ENCODE data around the gene ARHGAP26.
"Not testable (repeated sequence)": the region's sequence is repeated elsewhere in the genome, so short reads cannot be mapped to it uniquely, and the experiment has no call there.

Gene ARHGAP26

DNA sequence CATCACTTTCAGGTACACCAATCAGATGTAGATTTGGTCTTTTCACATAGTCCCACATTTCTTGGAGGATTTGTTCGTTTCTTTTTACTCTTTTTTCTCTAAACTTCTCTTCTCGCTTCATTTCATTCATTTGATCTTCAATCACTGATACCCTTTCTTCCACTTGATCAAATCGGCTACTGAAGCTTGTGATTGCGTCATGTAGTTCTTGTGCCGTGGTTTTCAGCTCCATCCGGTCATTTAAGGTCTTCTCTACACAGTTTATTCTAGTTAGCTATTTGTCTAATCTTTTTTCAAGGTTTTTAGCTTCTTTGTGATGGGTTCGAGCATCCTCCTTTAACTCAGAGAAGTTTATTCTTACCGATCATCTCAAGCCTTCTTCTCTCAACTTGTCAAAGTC is 219.9 kb downstream of the ARHGAP26 start:
- not testable (repeated sequence) for DNase-seq (ENCODE audit: low spot score)

DNA sequence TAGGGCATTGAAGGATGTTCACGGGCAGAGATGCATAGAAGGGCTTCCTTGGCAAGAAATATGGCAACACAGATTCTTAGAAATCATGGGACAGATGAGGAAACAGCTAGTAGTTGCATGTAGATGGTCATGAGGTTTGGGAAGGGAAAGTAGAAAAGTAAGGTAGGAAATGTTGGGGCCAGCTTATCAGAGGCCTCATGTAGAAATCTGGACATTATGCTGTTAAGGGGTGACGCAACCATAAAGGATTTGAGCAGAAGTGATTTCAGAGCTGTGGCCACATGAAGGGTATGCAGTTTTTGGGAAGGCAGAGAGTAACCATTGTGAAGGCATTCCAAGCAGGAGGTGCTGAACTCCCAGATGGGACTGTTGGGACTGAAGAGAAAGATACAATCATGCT is 224.0 kb downstream of the ARHGAP26 start:
- DNase-seq (ENCODE audit: low spot score) = no peak

DNA sequence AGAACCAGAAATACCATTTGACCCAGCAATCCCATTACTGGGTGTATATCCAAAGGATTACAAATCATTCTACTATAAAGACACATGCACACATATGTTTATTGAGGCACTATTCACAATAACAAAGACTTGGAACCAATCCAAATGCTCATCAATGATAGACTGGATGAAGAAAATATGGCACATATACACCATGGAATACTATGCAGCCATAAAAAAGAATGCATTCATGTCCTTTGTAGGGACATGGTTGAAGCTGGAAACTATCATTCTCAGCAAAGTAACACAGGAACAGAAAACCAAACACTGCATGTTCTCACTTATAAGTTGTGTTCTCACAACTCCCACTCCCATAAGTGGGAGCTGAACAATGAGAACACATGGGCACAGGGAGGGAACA is 225.4 kb downstream of the ARHGAP26 start:
- DNase-seq (ENCODE audit: low spot score) = not testable (repeated sequence)

DNA sequence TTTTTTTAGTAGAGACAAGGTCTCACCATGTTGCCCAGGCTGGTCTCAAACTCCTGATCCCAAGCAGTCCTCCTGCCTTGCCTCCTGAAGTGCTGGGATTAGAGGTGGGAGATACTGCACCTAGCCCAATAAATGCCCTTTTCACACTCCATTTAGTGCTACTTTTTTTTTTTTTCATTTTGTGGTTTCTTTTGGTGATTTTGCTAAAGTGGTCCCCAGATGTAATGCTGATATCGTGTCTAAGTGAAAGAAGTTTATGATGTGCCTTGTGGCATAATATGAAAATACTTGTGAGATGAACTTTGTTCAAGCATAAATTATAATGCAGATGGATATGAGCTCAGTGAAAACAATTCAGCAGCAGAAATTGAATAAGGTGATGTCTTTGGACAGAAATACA is 227.4 kb downstream of the ARHGAP26 start:
- no peak for DNase-seq (ENCODE audit: low spot score)

DNA sequence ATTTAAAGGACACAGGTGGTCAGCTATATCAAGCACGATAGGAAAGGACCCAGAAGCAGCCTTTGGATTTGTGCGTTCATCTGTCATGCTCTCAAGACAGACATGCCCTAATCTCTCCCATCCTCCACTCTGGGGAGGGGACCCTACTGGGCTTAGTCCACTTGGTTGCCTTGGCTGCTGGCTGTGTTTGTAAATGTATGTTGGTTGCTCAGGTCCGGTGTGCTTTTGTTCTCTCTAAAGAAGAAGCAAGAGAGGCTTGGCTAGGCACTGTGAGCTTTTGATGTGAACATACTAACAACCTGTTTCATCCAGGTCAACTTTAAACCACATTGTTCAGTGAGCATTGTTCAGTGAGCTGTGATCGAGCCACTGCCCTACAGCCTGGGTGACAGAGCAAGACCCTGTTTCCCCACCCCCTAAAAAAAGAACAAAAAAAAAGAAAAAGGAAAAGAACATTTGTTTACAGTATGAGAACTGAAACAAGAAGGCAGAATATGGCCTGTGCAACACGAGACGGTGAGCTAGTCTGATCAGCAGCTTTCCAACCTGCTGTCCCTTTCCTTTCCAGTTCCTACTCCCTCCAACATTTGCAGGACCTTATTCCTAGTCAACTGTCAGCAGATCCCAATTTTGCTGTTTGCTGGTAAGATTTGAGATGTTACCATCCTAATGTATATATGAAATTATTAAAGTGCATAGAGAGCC is 228.3 kb downstream of the ARHGAP26 start:
- DNase-seq (ENCODE audit: low spot score) = no peak

GRCh38 chr5:143000551-143000950 is 230.4 kb downstream of the ARHGAP26 start:
- DNase-seq (ENCODE audit: low spot score) = not testable (repeated sequence)

GRCh38 chr5:143001764-143002351 is 231.7 kb downstream of the ARHGAP26 start:
- no peak for DNase-seq (ENCODE audit: low spot score)

DNA sequence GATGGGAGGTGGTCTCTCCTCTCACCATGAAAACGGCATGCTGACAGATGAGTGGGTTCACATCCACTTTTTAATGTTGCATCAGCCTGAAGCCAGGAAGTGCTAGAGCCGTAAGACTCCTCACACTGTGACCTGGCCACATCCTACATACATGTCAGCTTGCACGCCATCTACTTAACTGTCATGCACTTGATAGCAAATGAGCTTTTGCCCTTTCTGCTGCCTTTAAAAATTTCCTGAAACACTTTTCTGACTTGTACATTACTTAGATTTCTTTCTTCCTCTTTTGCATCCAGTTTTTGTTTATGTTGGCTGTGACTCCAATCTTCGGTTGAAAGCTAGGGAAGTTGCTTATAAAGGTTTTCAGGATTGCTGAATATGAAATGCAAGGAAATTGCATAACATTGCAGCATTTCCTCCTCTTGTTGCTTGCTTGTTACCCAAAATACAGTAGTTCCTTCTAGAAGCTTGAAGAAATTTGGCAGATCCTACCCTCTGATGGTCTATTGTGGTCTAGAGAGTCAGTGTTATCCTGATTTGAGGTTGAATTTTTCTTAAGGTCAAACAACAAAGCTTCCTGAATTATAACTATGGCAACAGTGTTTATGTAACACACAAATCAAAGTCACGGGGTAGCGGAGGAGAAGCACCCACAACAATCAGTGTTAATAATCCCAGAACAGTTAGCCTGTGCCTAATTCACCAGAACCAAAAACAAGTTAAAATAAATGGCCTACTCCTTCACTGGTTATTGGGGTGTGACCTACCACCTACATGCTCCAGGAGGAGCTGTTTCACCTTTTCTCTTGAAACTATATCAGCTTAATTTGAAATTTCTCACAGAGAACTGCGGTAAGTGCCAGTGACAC is 232.5 kb downstream of the ARHGAP26 start:
- DNase-seq (ENCODE audit: low spot score) = peak; percentile 24

GRCh38 chr5:143003328-143003636 is 233.1 kb downstream of the ARHGAP26 start:
- no peak for DNase-seq (ENCODE audit: low spot score)

- no peak for DNase-seq (ENCODE audit: low spot score)
These were observed 234.4 kb downstream of the ARHGAP26 start for GRCh38 chr5:143004361-143005145.

DNA sequence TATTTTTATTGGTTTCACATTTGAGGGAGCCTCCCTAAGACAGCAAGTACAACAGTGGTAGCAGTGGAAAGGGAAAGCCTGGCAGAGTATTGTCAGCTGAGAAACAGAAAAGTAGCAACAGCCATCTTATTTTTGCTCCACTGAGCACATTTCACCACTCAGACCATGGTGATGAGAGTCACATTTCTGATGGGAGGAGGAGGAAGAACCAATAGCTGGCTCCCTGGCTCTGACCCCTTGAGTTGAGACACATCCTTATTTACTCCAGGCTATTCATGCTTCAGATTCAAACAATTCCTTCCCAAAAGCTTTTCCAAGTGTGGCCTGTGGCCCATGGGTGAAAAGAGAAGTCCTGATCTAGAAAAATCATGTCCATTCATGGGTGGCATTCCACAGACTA is 236.3 kb downstream of the ARHGAP26 start:
- no peak for DNase-seq (ENCODE audit: low spot score)

DNA sequence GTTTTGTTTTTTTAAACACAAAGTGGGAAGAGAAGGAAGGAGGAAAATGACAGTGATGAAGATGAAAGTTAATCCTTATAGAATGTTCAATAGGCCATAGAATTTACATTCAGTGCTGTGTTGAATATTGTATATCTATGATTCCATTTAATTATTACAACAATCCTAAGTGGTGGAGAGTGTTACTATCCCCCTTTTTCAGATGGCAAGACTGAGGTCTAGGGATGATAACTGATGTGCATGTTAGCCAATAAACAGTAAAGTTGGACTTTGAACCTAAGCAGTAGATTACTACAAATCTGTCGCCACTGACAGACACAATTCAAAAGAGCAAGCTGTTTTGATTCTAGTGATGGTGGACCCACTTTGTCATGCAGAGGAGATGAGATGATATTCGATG is 237.9 kb downstream of the ARHGAP26 start:
- no peak for DNase-seq (ENCODE audit: low spot score)

- peak; percentile 11 for DNase-seq (ENCODE audit: low spot score)
These were observed 238.8 kb downstream of the ARHGAP26 start for GRCh38 chr5:143008809-143009521.

GRCh38 chr5:143010351-143010750 is 240.2 kb downstream of the ARHGAP26 start:
- no peak for DNase-seq (ENCODE audit: low spot score)

GRCh38 chr5:143011585-143011984 is 241.4 kb downstream of the ARHGAP26 start:
- DNase-seq (ENCODE audit: low spot score) = no peak

- DNase-seq (ENCODE audit: low spot score) = no peak
These were observed 243.2 kb downstream of the ARHGAP26 start for GRCh38 chr5:143013176-143013891.

- DNase-seq (ENCODE audit: low spot score) = no peak
These were observed 244.0 kb downstream of the ARHGAP26 start for GRCh38 chr5:143014017-143014651.

DNA sequence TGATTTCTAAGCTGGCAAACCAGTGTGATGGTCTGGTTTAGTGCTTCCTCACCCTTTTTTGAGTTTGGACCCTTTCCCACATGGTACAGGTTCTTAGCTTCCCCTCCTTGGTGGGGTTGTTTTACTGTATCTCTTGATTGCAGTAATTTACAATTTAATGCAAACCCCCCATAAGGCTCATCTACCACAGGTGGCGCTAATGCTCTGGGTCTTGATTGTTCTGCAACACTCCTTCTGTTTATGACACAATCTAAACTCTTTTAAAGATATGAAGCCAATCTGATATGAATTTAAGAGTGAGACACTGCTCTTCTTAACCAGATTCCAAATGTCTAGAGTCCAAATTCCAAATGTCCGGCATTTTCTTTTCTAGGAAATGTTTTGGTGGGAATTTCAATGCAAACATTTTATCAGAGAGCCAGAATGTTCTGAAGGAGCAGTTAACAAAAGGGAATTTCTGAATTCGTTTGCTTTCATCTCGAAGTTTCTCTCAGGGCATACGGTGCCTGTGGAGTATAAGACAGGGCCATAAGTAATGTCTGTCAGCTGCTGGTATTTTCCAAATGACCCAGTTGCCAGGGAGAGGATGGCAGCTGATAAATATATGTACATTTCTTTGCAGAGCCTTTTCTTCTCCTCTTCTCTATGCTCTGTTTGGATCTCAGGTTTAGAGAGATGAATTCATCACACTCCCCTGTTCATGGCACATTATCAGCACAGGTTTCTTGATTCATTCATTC is 246.8 kb downstream of the ARHGAP26 start:
- DNase-seq (ENCODE audit: low spot score) = peak; percentile 18

- no peak for DNase-seq (ENCODE audit: low spot score)
These were observed 247.4 kb downstream of the ARHGAP26 start for GRCh38 chr5:143017541-143017940.

- DNase-seq (ENCODE audit: low spot score) = no peak
These were observed 247.8 kb downstream of the ARHGAP26 start for GRCh38 chr5:143017992-143018391.
